ENCODE data around the gene ABLIM1. TPM values are rescaled to one million over a fixed set of nuclear protein-coding genes. Genes with fewer than 3 reads are reported as not detected.

The ABLIM1 gene
- total RNA-seq, 3 donors from 2014 or later, result 89.0 to 216 (median 131) TPM

DNA sequence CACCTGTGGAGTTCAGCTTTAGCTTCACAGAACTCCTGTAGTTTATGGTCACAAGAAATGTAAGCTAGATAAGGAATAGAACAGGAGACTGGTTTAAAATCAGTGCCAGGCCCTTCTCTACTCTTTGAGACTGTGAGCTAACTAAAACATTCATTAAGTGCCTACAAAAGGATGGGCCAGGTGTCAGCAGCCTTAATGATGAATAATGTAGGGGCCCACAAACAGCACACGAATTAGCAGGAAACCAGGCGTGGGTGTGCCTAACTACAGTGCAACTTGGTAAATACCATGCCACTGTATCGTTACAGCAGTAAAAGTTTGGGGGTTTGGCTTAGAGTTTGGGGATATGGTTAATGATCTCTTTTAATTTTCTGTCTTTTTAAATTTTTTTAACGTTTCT lies 6.1 kb upstream of the ABLIM1 start:
- DNase-seq (ENCODE audit: low spot score in 2 of 2), result no peak
- TF ChIP-seq POLR2A (IDR thresholded peaks at IDR 0.05) (no peak), POLR2AphosphoS5 (IDR thresholded peaks at IDR 0.05) (no peak)
- TF ChIP-seq, protein P1, sequence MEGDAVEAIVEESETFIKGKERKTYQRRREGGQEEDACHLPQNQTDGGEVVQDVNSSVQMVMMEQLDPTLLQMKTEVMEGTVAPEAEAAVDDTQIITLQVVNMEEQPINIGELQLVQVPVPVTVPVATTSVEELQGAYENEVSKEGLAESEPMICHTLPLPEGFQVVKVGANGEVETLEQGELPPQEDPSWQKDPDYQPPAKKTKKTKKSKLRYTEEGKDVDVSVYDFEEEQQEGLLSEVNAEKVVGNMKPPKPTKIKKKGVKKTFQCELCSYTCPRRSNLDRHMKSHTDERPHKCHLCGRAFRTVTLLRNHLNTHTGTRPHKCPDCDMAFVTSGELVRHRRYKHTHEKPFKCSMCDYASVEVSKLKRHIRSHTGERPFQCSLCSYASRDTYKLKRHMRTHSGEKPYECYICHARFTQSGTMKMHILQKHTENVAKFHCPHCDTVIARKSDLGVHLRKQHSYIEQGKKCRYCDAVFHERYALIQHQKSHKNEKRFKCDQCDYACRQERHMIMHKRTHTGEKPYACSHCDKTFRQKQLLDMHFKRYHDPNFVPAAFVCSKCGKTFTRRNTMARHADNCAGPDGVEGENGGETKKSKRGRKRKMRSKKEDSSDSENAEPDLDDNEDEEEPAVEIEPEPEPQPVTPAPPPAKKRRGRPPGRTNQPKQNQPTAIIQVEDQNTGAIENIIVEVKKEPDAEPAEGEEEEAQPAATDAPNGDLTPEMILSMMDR (IDR thresholded peaks at IDR 0.05), result no peak

GRCh38 chr10:114663626-114664025 lies 5.6 kb upstream of the ABLIM1 start:
- H3K4me1 ChIP-seq, result no peaks in the 10 kb centered on the region
- H3K36me3 ChIP-seq, result no peaks in the 10 kb centered on the region
- H3K4me3 ChIP-seq, result no peak overlapping the region
- TF ChIP-seq, protein P1 (IDR thresholded peaks at IDR 0.05), result no peak
- TF ChIP-seq POLR2A (IDR thresholded peaks at IDR 0.05), result no peak
- no peak for TF ChIP-seq POLR2AphosphoS5 (IDR thresholded peaks at IDR 0.05)
- intact Hi-C loops (cut with DNase I; ENCODE audit: low total_unique reads), result no loop called here
- H3K27me3 ChIP-seq, result no peaks in the 10 kb centered on the region
- H3K27ac ChIP-seq, result no peak overlapping the region
- no peak for DNase-seq (ENCODE audit: low spot score in 2 of 2)
- no peaks in the 10 kb centered on the region for H3K9me3 ChIP-seq

More for the DNA sequence above, 6.1 kb upstream of the ABLIM1 start:
- Histone ChIP-seq H3K27me3 (no peaks in the 10 kb centered on the region), H3K4me3 (no peak overlapping the region), H3K4me1 (no peaks in the 10 kb centered on the region), H3K9me3 (no peaks in the 10 kb centered on the region), H3K36me3 (no peaks in the 10 kb centered on the region), H3K27ac (no peak overlapping the region)
- intact Hi-C loops (cut with DNase I; ENCODE audit: low total_unique reads), result no loop called here

DNA sequence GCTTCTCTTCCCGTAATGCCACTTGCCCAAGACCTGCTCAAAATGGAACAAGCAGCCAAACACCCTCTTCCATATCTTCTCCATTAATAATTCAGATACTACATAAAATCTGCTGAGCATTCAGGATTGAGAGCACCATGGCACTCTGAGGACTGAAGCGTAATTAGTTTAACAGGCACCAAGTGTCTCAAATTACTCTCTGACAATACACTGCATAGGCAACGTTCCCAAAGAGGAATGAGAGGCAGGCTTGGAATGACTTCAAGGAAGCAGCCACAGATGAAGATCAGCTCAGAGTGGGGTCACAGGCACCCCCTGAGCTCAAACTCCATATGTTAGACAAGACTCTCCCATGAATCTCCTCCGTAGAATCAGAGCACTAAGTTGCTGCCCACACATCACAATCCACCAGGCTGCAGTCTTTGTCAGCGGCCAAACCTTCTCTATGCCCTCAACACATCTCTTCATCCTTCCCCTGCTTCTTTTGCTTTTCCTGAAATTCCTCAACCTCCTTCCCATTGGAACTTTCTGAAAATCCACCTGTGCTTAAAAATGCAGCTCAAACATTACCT lies 4.7 kb upstream of the ABLIM1 start:
- H3K4me3 ChIP-seq, result no peak overlapping the region
- DNase-seq (ENCODE audit: low spot score in 2 of 2), result no peak
- H3K9me3 ChIP-seq, result no peaks in the 10 kb centered on the region
- no peaks in the 10 kb centered on the region for H3K27me3 ChIP-seq
- no peak overlapping the region for H3K27ac ChIP-seq
- intact Hi-C loops (cut with DNase I; ENCODE audit: low total_unique reads), result no loop called here
- no peaks in the 10 kb centered on the region for H3K36me3 ChIP-seq
- no peak for TF ChIP-seq POLR2AphosphoS5 (IDR thresholded peaks at IDR 0.05)
- TF ChIP-seq POLR2A (IDR thresholded peaks at IDR 0.05), result no peak
- TF ChIP-seq, protein P1 (IDR thresholded peaks at IDR 0.05), result no peak
- no peaks in the 10 kb centered on the region for H3K4me1 ChIP-seq

DNA sequence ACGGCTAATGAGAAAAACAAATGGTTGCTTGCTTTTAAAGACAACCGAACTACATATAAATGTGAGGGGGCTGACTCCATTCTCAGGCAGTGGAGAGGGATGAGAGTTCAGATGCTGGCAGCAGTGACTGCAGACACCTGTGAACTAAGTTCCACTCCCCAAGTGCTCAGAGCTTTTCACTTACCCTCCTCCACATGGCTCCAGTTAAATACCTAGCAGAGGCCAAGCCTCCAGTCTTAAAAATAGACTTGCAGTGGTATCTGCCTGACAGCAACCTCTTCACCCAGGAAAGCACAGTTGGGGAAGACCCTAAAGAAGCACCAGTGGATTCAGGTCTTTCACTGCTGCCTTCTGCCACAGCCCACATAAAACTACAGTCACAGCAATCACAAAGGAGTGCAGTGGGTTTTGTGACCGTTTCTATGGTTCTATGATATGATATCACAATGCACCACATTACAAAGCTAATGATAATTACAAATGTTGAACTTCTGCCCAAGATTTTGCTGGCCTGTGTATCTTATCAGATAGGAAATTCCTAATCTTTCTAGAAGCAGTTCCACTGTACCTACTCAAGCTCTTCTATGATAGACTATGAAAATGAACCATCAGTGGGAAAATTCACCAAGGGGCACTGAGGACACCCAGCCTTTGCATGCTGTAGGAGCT lies 3.3 kb upstream of the ABLIM1 start:
- intact Hi-C loops (cut with DNase I; ENCODE audit: low total_unique reads), result no loop called here
- Histone ChIP-seq H3K27ac (no peak overlapping the region), H3K36me3 (no peaks in the 10 kb centered on the region), H3K4me1 (no peaks in the 10 kb centered on the region), H3K4me3 (no peak overlapping the region), H3K9me3 (no peaks in the 10 kb centered on the region), H3K27me3 (no peaks in the 10 kb centered on the region)
- TF ChIP-seq POLR2AphosphoS5 (IDR thresholded peaks at IDR 0.05) (no peak), POLR2A (IDR thresholded peaks at IDR 0.05) (no peak)
- TF ChIP-seq, protein P1 (IDR thresholded peaks at IDR 0.05), result no peak
- DNase-seq (ENCODE audit: low spot score in 2 of 2), result no peak

DNA sequence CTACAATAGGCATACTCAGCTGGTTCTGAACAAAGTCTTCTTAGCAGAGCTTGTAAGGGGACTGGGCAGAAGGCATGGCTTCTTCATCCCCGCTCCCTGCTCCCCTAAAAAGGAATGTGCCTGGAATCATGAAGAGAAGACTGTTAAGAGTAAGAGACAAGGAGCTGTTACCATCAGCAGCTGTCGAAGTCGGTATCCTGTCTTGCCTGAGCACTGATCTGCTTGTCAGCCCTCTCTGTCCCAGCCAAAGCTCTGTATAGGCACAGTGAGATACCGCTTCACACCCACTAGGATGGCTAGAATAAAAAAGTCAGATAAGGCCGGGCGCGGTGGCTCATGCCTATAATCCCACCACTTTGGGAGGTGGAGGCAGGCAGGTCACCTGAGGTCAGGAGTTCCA lies 2.4 kb downstream of the ABLIM1 start:
- Histone ChIP-seq H3K4me1 (no peaks in the 10 kb centered on the region), H3K36me3 (no peaks in the 10 kb centered on the region), H3K27ac (no peak overlapping the region), H3K9me3 (no peaks in the 10 kb centered on the region), H3K27me3 (no peaks in the 10 kb centered on the region), H3K4me3 (no peak overlapping the region)
- TF ChIP-seq, protein P1 (IDR thresholded peaks at IDR 0.05), result no peak
- TF ChIP-seq POLR2A (IDR thresholded peaks at IDR 0.05), result no peak
- no peak for TF ChIP-seq POLR2AphosphoS5 (IDR thresholded peaks at IDR 0.05)
- intact Hi-C loops (cut with DNase I; ENCODE audit: low total_unique reads), result no loop called here
- DNase-seq (ENCODE audit: low spot score in 2 of 2), result no peak
